NCI-H774 (cell line): Measurements from ENCODE around the gene PRR23A.

Experiments used
- DNase-seq: peaks from one replicate; lab custom pipeline; 2025; lab: John Stamatoyannopoulos, UW

The PRR23A gene

GRCh38 chr3:138972941-138973340 is 33.1 kb downstream of the PRR23A start:
- DNase-seq = no peak

- DNase-seq = no peak
These were observed 34.2 kb downstream of the PRR23A start for GRCh38 chr3:138971766-138972320.

- DNase-seq = no peak
These were observed 41.1 kb downstream of the PRR23A start for GRCh38 chr3:138964923-138965322.

DNA sequence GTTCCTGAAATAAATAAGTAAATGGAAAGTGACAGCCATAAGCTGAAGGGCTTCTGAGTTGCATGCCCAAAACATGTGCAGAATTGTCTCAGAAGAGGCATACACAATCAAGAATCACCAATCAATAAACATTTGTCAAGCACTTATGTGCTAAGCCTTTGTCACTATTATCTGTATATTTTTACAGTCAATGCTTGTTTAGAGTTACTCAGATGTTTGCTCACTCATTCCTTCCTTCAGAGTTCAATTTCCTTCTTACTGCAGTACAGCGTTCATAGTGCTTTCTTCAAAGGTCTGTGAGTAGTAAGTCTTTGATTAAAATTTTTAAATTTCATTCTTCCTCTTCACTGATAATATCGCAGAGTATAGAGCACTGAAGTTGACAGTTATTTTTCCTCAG is 41.8 kb downstream of the PRR23A start:
- DNase-seq = no peak

DNA sequence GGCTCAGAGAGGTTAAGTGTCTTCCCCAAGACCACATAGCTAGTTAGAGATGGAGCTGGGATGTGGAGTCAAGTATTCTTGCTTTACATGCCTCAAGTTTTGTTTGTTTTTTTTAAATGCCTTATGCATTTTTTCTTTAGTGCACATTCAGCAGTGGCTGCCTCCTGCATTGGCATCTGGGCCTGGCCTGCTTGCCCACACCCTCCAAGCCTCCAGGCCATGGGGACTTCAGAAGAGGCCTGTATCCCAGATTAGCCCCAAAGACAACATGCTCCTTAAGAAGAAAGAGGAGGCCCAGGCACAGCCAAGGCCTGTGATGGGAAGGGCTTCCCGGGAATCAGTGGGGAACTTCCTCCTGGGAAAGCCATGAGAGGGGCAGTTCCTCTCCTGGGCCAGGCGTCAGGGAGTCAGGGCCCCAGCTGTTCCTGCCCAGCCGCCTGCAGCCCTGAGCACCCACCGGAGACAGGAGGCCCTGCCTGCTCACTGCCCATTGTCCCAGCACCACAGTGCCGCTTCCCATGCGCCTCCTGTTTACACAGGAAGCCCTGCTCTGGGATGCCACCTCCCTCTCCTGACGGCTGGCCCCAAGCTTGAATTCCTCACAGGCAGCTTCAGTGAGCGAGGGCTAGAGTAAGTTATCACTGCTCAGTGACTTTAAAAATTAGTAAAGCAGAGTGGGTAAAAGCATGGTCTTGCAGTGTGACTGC is 43.1 kb downstream of the PRR23A start:
- no peak for DNase-seq

DNA sequence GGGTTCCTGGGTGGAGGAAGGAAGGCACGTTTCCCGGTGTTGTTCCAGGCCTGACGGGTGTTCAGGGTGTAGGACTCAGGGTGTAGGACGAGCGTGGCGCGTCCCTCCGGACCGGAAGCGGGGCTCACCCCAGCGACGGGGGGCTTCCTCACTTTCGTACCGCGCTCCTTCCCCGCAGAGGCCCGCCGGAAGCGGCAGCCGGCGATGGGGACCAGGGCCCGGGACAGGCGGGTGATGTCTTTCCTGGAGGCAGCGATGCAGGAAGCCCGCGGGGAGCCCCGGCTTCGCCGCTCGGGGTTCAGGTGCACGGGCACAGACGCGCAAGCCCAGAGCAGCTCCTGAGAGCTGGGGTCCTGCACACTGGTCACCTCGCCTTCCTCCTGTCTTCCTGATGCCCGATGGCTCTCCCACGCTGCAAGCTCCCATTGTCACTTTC is 45.6 kb downstream of the PRR23A start:
- no peak for DNase-seq
